Psoas muscle (tissue), 8 donors: Measurements from ENCODE around the gene ASCC3. TPM values are rescaled to one million over a fixed set of nuclear protein-coding genes. Genes with fewer than 3 reads are reported as not detected.
A peak's percentile ranks its signal among the peaks of the same experiment; 100 is the strongest.

Source experiments
- ATAC-seq, 4 donors: fragments of 200-7000 bp; cut with Tn5 transposase; one replicate each; pipeline ENCODE4 v1.9.1; 2020; ENCODE audit warnings: moderate library complexity in 3 of 4, mild to moderate bottlenecking in 2 of 4
- DNase-seq, 2 donors: peaks; one replicate each; pipeline ENCODE4 v3.0.0-alpha.2; 2020
- H3K27ac ChIP-seq: fragments of 200-600 bp; one replicate; pipeline ENCODE4 v1.8.0; 2022
- H3K27me3 ChIP-seq, 3 donors: fragments of 200-600 bp in 1 of 3; one replicate each; pipeline versions ENCODE4 v1.6.1 to v1.8.0; 2013 to 2022; ENCODE audit warnings: low read length in 2 of 3, mild to moderate bottlenecking in 2 of 3, moderate library complexity in 1 of 3; ENCODE audit not compliant: insufficient read depth in 3 of 3
- H3K36me3 ChIP-seq, 2 donors: fragments of 200-600 bp in 1 of 2; one replicate each; pipeline versions ENCODE4 v1.6.1 to v1.8.0; 2013 to 2022; ENCODE audit warnings: low read depth in 1 of 2, mild to moderate bottlenecking in 1 of 2, moderate library complexity in 1 of 2; ENCODE audit not compliant: insufficient read depth in 1 of 2
- H3K4me1 ChIP-seq: fragments of 200-600 bp; one replicate; pipeline ENCODE4 v1.8.0; 2022
- H3K4me3 ChIP-seq: fragments of 200-600 bp; one replicate; pipeline ENCODE4 v1.8.0; 2022; ENCODE audit warnings: mild to moderate bottlenecking
- H3K9me3 ChIP-seq: fragments of 200-600 bp; one replicate; pipeline ENCODE4 v1.8.0; 2022
- CTCF ChIP-seq: fragments of 200-600 bp; IDR thresholded peaks from one replicate; pipeline ENCODE4 v1.8.0; 2022; ENCODE audit warnings: antibody characterized with exemption
- WGBS, 3 donors: extraction: QIAGEN DNeasy Blood & Tissue Kit; methylation state at CpG; one replicate each; pipeline versions ENCODE4 v1.1.6 to v1.1.7; 2013; 5-methylcytosine and 5-hydroxymethylcytosine counted together
- intact Hi-C, 2 donors: fragments of 100-400 bp; cut with DNase I; formaldehyde crosslinking; loops; one replicate each; pipeline versions ENCODE4 v1.11.0 to v1.14.2; 2022
- polyA plus RNA-seq, 3 donors: library from polyadenylated mRNA; stranded (reverse); fragments of 200-250 nt; gene quantifications; one replicate each; pipeline ENCODE4 v1.2.3, GENCODE V29; 2013
- total RNA-seq, 4 donors: library from RNA; stranded (reverse); fragmentation: NEBNext Ultra II Directional in 2 of 4; extraction: Animal tissue kit (Norgen Biotek cat#: 25700) in 2 of 4; gene quantifications; one replicate each; pipeline versions ENCODE4 v1.2.1 to v1.2.4, GENCODE V29; 2021 to 2023
- donor health status: healthy with polysubstance abuse.
- donor health status: DM: no; HTN: no; CAD: no; lungs with moderate emphysema.
- donor health status: Bipolar disorder and iron deficiency.
- donor health status: healthy.
- donor health status: DM: yes; HTN: yes; CAD: no.
- donor health status: DM: no; HTN: no; CAD: no.
- donor health status: DM: no; HTN: no; CAD: no.
- donor health status: DM: yes; HTN: yes; CAD: no.

ASCC3 gene
- total and polyA plus RNA-seq, 7 donors, result 5.1 to 17.9 (median 11.2) TPM

- Histone ChIP-seq H3K36me3 (no peaks in the 10 kb centered on the region), H3K27me3 (no peaks in the 10 kb centered on the region), H3K27ac (no peak overlapping the region), H3K4me3 (no peak overlapping the region), H3K4me1 (no peaks in the 10 kb centered on the region), H3K9me3 (no peaks in the 10 kb centered on the region)
- WGBS, 3 donors, result 62 to 81% (median 78%) methylated on average over 2 of the region's 2 CpGs
- ATAC-seq, result no peak
- no peak for DNase-seq
- TF ChIP-seq CTCF, result no peak
- intact Hi-C loops, result no loop called here
These were observed 331.5 kb downstream of the ASCC3 start for GRCh38 chr6:100549406-100550167.

GRCh38 chr6:100538086-100538485 is 343.0 kb downstream of the ASCC3 start:
- DNase-seq (no peak), ATAC-seq (no peak)
- intact Hi-C loops, result no loop called here
- no peak overlapping the region for H3K27ac ChIP-seq
- peaks cover 0 to 11% of the 10 kb centered on the region in 2 donors for H3K36me3 ChIP-seq
- H3K9me3 ChIP-seq, result no peaks in the 10 kb centered on the region
- H3K4me3 ChIP-seq, result no peak overlapping the region
- TF ChIP-seq CTCF, result no peak
- no peaks in the 10 kb centered on the region for H3K4me1 ChIP-seq
- H3K27me3 ChIP-seq, result no peaks in the 10 kb centered on the region
- 36 to 49% (median 40%) methylated on average over 1 of the region's 1 CpG for WGBS, 3 donors

- Histone ChIP-seq H3K27ac (no peak overlapping the region), H3K9me3 (no peaks in the 10 kb centered on the region), H3K4me3 (no peak overlapping the region), H3K4me1 (peaks cover 6% of the 10 kb centered on the region), H3K27me3 (no peaks in the 10 kb centered on the region), H3K36me3 (no peaks in the 10 kb centered on the region)
- ATAC-seq, result no peak
- no peak for DNase-seq
- WGBS, 3 donors, result 96 to 100% (median 100%) methylated on average over 1 of the region's 1 CpG
- TF ChIP-seq CTCF, result no peak
- intact Hi-C loops, result no loop called here
These were observed 362.5 kb downstream of the ASCC3 start for GRCh38 chr6:100518588-100518987.

- no peak for TF ChIP-seq CTCF
- ATAC-seq (no peak), DNase-seq (no peak)
- WGBS, 3 donors, result 37 to 74% (median 47%) methylated on average over 1 of the region's 1 CpG
- intact Hi-C loops, result no loop called here
- Histone ChIP-seq H3K9me3 (no peaks in the 10 kb centered on the region), H3K4me3 (no peak overlapping the region), H3K27ac (no peak overlapping the region), H3K4me1 (peaks cover 6% of the 10 kb centered on the region), H3K27me3 (no peaks in the 10 kb centered on the region), H3K36me3 (no peaks in the 10 kb centered on the region)
These were observed 363.5 kb downstream of the ASCC3 start for GRCh38 chr6:100517633-100518032.

- TF ChIP-seq CTCF, result no peak
- ATAC-seq, result peak in 3 of 4 donors; percentile 38 to 54 (median 39)
- Histone ChIP-seq H3K27me3 (no peaks in the 10 kb centered on the region), H3K9me3 (no peaks in the 10 kb centered on the region), H3K4me3 (no peak overlapping the region), H3K27ac (no peak overlapping the region), H3K36me3 (peaks cover 0 to 5% of the 10 kb centered on the region in 2 donors), H3K4me1 (peaks cover 6% of the 10 kb centered on the region)
- intact Hi-C loops, result no loop called here
- no peak for DNase-seq
- WGBS, 3 donors, result 32 to 50% (median 37%) methylated on average over 4 of the region's 4 CpGs
These were observed 364.0 kb downstream of the ASCC3 start for GRCh38 chr6:100517106-100517505.
